Left lung (tissue), 10 donors: ENCODE data around the gene IPO9. TPM values are rescaled to one million over a fixed set of nuclear protein-coding genes. Genes with fewer than 3 reads are reported as not detected.

Experiments
- ATAC-seq: fragments of 200-7000 bp; cut with Tn5 transposase; one replicate; pipeline ENCODE4 v1.9.1; 2020; ENCODE audit warnings: moderate library complexity
- DNase-seq, 4 donors: peaks; one replicate each; pipeline ENCODE4 v3.0.0-alpha.2; 2013 to 2020
- H3K27ac ChIP-seq, 2 donors: fragments of 200-600 bp; sonication (generic) in 1 of 2; one replicate each; pipeline versions ENCODE4 v1.5.0 to v1.8.0; 2020 to 2021
- H3K27me3 ChIP-seq, 2 donors: fragments of 200-600 bp; sonication (generic) in 1 of 2; one replicate each; pipeline versions ENCODE4 v1.5.0 to v1.8.0; 2020 to 2021
- H3K36me3 ChIP-seq, 2 donors: fragments of 200-600 bp; sonication (generic) in 1 of 2; one replicate each; pipeline versions ENCODE4 v1.5.0 to v1.8.0; 2020 to 2021
- H3K4me1 ChIP-seq, 2 donors: fragments of 200-600 bp; one replicate each; pipeline ENCODE4 v1.8.0; 2021
- H3K4me3 ChIP-seq, 2 donors: fragments of 200-600 bp; sonication (generic) in 1 of 2; one replicate each; pipeline versions ENCODE4 v1.5.0 to v1.8.0; 2020 to 2021; ENCODE audit warnings: mild to moderate bottlenecking in 1 of 2
- H3K9me3 ChIP-seq, 2 donors: fragments of 200-600 bp; sonication (generic) in 1 of 2; one replicate each; pipeline versions ENCODE4 v1.5.0 to v1.8.0; 2020 to 2021
- intact Hi-C, 2 donors: fragments of 100-400 bp; cut with DNase I; formaldehyde crosslinking; loops; one replicate each; pipeline versions ENCODE4 v1.11.2 to v1.14.2; 2022
- polyA plus RNA-seq, 6 donors: library from polyadenylated mRNA; unstranded; fragments of 120-200 nt; gene quantifications; one replicate each; pipeline ENCODE4 v1.2.1, GENCODE V29; 2013; ENCODE audit not compliant: insufficient read length in 6 of 6
- total RNA-seq, 2 donors: library from RNA; stranded (reverse); fragmentation: NEBNext Ultra II Directional; extraction: Animal tissue kit (Norgen Biotek cat#: 25700); gene quantifications; one replicate each; pipeline ENCODE4 v1.2.1, GENCODE V29; 2021
- TF ChIP-seq, protein P1 (sequence below), 2 donors: fragments of 200-600 bp; sonication (generic) in 1 of 2; IDR thresholded peaks; one replicate each; pipeline versions ENCODE4 v1.5.0 to v1.8.0; 2021; ENCODE audit warnings: antibody characterized with exemption in 2 of 2
- donor health status: DM: no; HTN: yes; CAD: no.
- donor health status: DM: no; HTN: no; CAD: no.

Gene IPO9
- total and polyA plus RNA-seq, 8 donors, result 49.3 to 94.0 (median 84.4) TPM

DNA sequence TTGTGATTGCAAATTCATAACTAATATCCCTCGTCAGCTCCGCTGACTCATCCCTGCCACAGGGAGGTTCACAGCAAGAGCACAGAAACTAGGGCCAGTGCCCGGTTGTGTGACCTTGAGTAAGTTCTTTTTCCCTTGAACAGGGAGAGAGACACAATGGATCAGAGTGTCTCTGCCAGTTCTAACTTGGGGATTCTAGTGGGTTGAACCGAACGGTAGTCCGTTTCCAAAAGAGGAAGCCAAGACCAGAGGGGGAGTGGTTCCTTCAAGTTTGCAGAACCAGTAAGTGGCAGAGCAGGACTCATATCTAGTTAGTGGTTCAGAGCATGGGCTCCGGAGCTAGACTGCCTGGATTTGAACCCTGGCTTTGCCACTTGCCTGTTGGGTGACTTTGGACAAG, 54.8 kb downstream of the IPO9 start:
- no peak for ATAC-seq
- intact Hi-C loops, result loop anchor here (5.0 to 10.0 kb wide), 2 partner anchors 91 to 94 kb away; no protein-coding TSS in a partner anchor

GRCh38 chr1:201884425-201884824, 55.5 kb downstream of the IPO9 start:
- no peak for ATAC-seq
- Histone ChIP-seq H3K27ac (no peak overlapping the region), H3K4me1 (peaks cover 17 to 45% of the 10 kb centered on the region in 2 donors), H3K36me3 (no peaks in the 10 kb centered on the region), H3K9me3 (no peaks in the 10 kb centered on the region), H3K4me3 (no peak overlapping the region), H3K27me3 (peaks cover 0 to 33% of the 10 kb centered on the region in 2 donors)
- intact Hi-C loops, result loop anchor here (5.0 to 10.0 kb wide), 2 partner anchors 90 to 93 kb away; no protein-coding TSS in a partner anchor
- no peak for DNase-seq
- TF ChIP-seq, protein P1, sequence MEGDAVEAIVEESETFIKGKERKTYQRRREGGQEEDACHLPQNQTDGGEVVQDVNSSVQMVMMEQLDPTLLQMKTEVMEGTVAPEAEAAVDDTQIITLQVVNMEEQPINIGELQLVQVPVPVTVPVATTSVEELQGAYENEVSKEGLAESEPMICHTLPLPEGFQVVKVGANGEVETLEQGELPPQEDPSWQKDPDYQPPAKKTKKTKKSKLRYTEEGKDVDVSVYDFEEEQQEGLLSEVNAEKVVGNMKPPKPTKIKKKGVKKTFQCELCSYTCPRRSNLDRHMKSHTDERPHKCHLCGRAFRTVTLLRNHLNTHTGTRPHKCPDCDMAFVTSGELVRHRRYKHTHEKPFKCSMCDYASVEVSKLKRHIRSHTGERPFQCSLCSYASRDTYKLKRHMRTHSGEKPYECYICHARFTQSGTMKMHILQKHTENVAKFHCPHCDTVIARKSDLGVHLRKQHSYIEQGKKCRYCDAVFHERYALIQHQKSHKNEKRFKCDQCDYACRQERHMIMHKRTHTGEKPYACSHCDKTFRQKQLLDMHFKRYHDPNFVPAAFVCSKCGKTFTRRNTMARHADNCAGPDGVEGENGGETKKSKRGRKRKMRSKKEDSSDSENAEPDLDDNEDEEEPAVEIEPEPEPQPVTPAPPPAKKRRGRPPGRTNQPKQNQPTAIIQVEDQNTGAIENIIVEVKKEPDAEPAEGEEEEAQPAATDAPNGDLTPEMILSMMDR (IDR thresholded peaks at IDR 0.05), result no peak

More for the DNA sequence above, 54.8 kb downstream of the IPO9 start:
- Histone ChIP-seq H3K4me1 (peaks cover 12 to 39% of the 10 kb centered on the region in 2 donors), H3K36me3 (no peaks in the 10 kb centered on the region), H3K27me3 (peaks cover 0 to 27% of the 10 kb centered on the region in 2 donors), H3K27ac (no peak overlapping the region), H3K4me3 (no peak overlapping the region), H3K9me3 (no peaks in the 10 kb centered on the region)
- TF ChIP-seq, protein P1 (IDR thresholded peaks at IDR 0.05), result no peak
- no peak for DNase-seq

- Histone ChIP-seq H3K27me3 (peaks cover 0 to 45% of the 10 kb centered on the region in 2 donors), H3K36me3 (no peaks in the 10 kb centered on the region), H3K27ac (no peak overlapping the region), H3K9me3 (no peaks in the 10 kb centered on the region), H3K4me1 (peaks cover 21 to 48% of the 10 kb centered on the region in 2 donors), H3K4me3 (no peak overlapping the region)
- intact Hi-C loops, result loop anchor here in 1 of 2 donors (10.0 kb wide), 1 partner anchor 89 kb away; no protein-coding TSS in a partner anchor
- DNase-seq (peak in 2 of 4 donors; percentile 60 to 71), ATAC-seq (peak; percentile 54)
- TF ChIP-seq, protein P1 (IDR thresholded peaks at IDR 0.05), result no peak
Observed at GRCh38 chr1:201885531-201886075, 56.6 kb downstream of the IPO9 start.

GRCh38 chr1:201886103-201886885, 57.3 kb downstream of the IPO9 start:
- Histone ChIP-seq H3K9me3 (no peaks in the 10 kb centered on the region), H3K4me3 (no peak overlapping the region), H3K4me1 (peaks cover 21 to 48% of the 10 kb centered on the region in 2 donors), H3K27me3 (peaks cover 0 to 46% of the 10 kb centered on the region in 2 donors), H3K27ac (no peak overlapping the region), H3K36me3 (no peaks in the 10 kb centered on the region)
- intact Hi-C loops, result loop anchor here in 1 of 2 donors (10.0 kb wide), 1 partner anchor 89 kb away; no protein-coding TSS in a partner anchor
- no peak for DNase-seq
- ATAC-seq, result no peak
- TF ChIP-seq, protein P1 (IDR thresholded peaks at IDR 0.05), result no peak
